Measurements from ENCODE around the gene RASSF6.

DNA sequence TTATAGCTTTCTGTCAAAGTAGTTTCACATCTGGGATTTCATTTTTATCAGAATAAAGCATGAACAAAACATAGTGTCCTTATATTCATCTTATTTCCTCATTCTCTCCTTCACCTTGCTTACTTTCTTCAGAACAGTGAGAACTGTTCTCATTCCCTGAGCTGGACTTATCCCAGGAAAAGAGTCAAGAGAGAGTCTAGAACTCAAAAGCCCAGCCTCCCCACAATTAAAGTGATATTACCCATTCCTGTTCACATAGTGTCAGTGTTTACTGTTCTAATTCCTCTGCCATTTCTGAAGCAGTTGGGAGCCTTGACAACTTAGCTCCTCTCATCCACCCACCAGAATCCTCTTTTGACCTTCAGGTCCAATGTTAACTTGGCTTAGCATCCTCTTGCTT, 42.9 kb downstream of the RASSF6 start:
- TF ChIP-seq, protein P1, sequence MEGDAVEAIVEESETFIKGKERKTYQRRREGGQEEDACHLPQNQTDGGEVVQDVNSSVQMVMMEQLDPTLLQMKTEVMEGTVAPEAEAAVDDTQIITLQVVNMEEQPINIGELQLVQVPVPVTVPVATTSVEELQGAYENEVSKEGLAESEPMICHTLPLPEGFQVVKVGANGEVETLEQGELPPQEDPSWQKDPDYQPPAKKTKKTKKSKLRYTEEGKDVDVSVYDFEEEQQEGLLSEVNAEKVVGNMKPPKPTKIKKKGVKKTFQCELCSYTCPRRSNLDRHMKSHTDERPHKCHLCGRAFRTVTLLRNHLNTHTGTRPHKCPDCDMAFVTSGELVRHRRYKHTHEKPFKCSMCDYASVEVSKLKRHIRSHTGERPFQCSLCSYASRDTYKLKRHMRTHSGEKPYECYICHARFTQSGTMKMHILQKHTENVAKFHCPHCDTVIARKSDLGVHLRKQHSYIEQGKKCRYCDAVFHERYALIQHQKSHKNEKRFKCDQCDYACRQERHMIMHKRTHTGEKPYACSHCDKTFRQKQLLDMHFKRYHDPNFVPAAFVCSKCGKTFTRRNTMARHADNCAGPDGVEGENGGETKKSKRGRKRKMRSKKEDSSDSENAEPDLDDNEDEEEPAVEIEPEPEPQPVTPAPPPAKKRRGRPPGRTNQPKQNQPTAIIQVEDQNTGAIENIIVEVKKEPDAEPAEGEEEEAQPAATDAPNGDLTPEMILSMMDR (IDR thresholded peaks at IDR 0.05), result no peak
- TF ChIP-seq EZH2 (IDR thresholded peaks at IDR 0.05; ENCODE audit: borderline replicate concordance, insufficient read depth, low read depth, low read length, poor library complexity, severe bottlenecking), result no peak

Measured in B cell (primary cell).